ENCODE results near the gene WLS.

The WLS gene

DNA sequence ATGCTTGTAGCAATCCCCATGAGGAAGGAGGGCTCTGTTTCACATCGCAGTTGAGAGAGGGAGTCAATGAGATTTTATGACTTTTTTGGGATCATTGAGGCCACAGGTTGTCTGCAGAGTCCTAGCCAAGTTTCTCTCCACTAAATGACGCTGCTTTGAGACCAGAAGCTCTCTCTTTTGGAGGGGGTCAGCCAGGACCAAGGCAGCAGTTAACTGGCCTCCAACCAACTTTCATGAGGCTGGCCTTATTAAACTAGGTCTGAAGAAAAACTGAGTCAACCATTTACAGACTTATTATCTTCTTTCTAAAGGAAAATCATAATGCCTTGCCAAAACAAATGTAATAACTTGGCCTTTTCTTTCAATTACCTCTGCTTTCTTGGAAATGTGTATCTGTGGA, 8.6 kb downstream of the WLS start:
- no peak overlapping the region for H3K4me2 ChIP-seq (ENCODE audit: insufficient read depth, low read length, poor library complexity, severe bottlenecking)
- H3K36me3 ChIP-seq (replicated peaks in 1 of 2; ENCODE audit: control insufficient read depth in 2 of 2, insufficient read depth in 2 of 2, low read length in 2 of 2) = peaks cover 0 to 59% of the 10 kb centered on the region in 2 donors
- no CpG with 5 or more reads among the region's 2 CpGs for WGBS, 2 donors (ENCODE audit: extremely low coverage in 2 of 2, insufficient read length in 2 of 2, insufficient replicate concordance in 1 of 2)
- no peaks in the 10 kb centered on the region for H3K79me1 ChIP-seq (ENCODE audit: low read depth, low read length)
- H3K27me3 ChIP-seq (ENCODE audit: control insufficient read depth in 3 of 3, insufficient read depth in 3 of 3, low read depth in 1 of 3, low read length in 3 of 3) = peaks cover 0 to 22% (median 0%) of the 10 kb centered on the region in 3 experiments
- no peak overlapping the region for H2BK5ac ChIP-seq (ENCODE audit: low read length)
- H2BK120ac ChIP-seq (ENCODE audit: low read depth, low read length) = no peak overlapping the region
- no peak overlapping the region for H2BK12ac ChIP-seq (ENCODE audit: low read length)
- H3K14ac ChIP-seq (ENCODE audit: low read length) = no peak overlapping the region
- peaks cover 0 to 2% of the 10 kb centered on the region in 2 donors for H3K9me3 ChIP-seq (replicated peaks in 1 of 2; ENCODE audit: control insufficient read depth in 2 of 2, insufficient read depth in 1 of 2, low read depth in 1 of 2, low read length in 2 of 2)
- DNase-seq (ENCODE audit: low spot score) = no peak
- no peak overlapping the region for H3K27ac ChIP-seq (replicated peaks; ENCODE audit: low read length)
- no peak overlapping the region for H2BK15ac ChIP-seq (ENCODE audit: low read length)
- H3K18ac ChIP-seq (ENCODE audit: low read length) = no peak overlapping the region
- no peak overlapping the region for H3K23ac ChIP-seq (ENCODE audit: low read depth, low read length, poor library complexity)
- H4K8ac ChIP-seq (ENCODE audit: low read depth, low read length) = no peak overlapping the region
- H3K4me1 ChIP-seq (ENCODE audit: control insufficient read depth in 2 of 2, insufficient read depth in 1 of 2, low read depth in 1 of 2, low read length in 2 of 2) = peaks cover 0 to 6% of the 10 kb centered on the region in 2 donors
- no peak overlapping the region for H3K9ac ChIP-seq (ENCODE audit: low read depth, low read length, poor library complexity)
- H3K4ac ChIP-seq (ENCODE audit: low read length) = no peak overlapping the region
- H4K91ac ChIP-seq (ENCODE audit: low read depth, low read length, poor library complexity) = no peak overlapping the region
- H3K4me3 ChIP-seq (ENCODE audit: low read length in 2 of 2) = no peak overlapping the region
- H2AFZ ChIP-seq (ENCODE audit: low read length) = no peak overlapping the region
- no peak overlapping the region for H2AK5ac ChIP-seq (ENCODE audit: low read depth, low read length)

DNA sequence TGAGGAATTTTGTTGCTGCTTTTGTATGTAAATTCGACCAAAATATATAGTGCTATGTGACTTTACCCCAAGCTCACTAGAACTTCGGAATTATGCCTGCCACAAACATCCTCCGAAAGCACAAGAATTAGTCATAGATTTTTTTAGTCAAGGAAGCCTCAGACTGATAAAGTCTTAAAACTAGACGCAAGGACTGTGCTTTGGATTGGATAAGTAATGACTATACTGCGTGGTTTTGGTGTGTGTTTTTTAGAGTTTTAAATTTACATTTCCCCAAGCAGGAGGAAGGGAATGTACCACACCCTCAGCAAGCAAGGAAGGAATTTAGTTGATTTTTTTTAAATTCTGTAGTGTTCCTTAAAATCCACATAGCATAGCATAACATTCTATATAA, 10.3 kb downstream of the WLS start:
- WGBS, 2 donors (ENCODE audit: extremely low coverage in 2 of 2, insufficient read length in 2 of 2, insufficient replicate concordance in 1 of 2) = no CpG with 5 or more reads among the region's 5 CpGs
- no peak overlapping the region for H3K4me3 ChIP-seq (ENCODE audit: low read length in 2 of 2)

DNA sequence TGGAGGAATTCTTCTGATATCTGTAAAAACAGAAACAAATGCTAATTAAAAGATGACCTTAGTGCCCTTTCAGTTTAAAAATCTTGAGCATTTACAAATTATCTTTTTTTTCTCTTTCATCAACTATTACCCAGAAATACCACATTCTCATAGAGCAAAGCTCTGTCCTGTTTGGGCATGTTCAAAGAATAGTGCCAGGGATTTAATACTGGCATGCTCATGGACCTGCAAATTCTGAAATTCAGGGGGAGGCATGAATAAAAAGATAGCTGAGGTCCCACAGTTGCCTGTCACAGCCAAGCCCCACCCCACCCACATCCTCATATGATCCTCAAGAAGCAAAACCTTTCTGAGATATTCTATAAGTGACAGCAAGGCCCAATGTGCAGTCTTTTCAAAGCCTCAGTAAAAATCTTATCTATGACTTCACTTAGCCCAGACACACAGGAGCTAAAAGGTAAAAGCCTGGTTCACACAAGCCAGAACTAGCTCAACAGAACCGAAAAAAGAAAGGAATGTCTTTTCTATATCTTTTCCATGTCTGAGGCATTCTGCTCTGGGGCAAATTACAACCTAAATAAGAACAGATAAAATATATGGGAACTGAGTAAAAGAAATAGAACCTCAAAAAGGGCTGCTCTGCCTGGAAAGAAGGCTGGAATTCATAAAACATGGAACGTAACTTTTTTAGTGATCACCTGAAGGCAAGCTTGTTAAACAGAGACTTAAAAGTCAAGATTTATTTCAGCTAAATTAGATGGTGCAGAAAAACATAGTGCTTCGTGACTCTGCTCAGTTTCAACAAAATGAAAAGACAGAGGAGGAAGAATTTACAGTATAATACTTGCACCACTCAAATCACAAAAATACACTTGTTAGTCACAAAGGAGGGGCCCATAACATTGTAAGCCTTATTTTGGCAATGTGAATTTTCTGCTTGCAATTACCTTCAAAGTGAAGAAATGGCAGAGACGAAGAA, 11.0 kb downstream of the WLS start:
- Histone ChIP-seq H3K9ac (ENCODE audit: low read depth, low read length, poor library complexity) (no peak overlapping the region), H3K36me3 (replicated peaks in 1 of 2; ENCODE audit: control insufficient read depth in 2 of 2, insufficient read depth in 2 of 2, low read length in 2 of 2) (peaks cover 0 to 60% of the 10 kb centered on the region in 2 donors), H3K9me3 (replicated peaks in 1 of 2; ENCODE audit: control insufficient read depth in 2 of 2, insufficient read depth in 1 of 2, low read depth in 1 of 2, low read length in 2 of 2) (peaks cover 0 to 2% of the 10 kb centered on the region in 2 donors), H3K4me3 (ENCODE audit: low read length in 2 of 2) (no peak overlapping the region), H3K27ac (replicated peaks; ENCODE audit: low read length) (no peak overlapping the region), H3K14ac (ENCODE audit: low read length) (no peak overlapping the region), H2AK5ac (ENCODE audit: low read depth, low read length) (no peak overlapping the region), H2BK12ac (ENCODE audit: low read length) (no peak overlapping the region), H3K4me2 (ENCODE audit: insufficient read depth, low read length, poor library complexity, severe bottlenecking) (no peak overlapping the region), H3K4ac (ENCODE audit: low read length) (no peak overlapping the region), H3K79me1 (ENCODE audit: low read depth, low read length) (no peaks in the 10 kb centered on the region), H2BK120ac (ENCODE audit: low read depth, low read length) (no peak overlapping the region), H4K91ac (ENCODE audit: low read depth, low read length, poor library complexity) (no peak overlapping the region), H3K18ac (ENCODE audit: low read length) (no peak overlapping the region), H2AFZ (ENCODE audit: low read length) (no peak overlapping the region), H2BK5ac (ENCODE audit: low read length) (no peak overlapping the region), H3K4me1 (ENCODE audit: control insufficient read depth in 2 of 2, insufficient read depth in 1 of 2, low read depth in 1 of 2, low read length in 2 of 2) (peaks cover 10 to 15% of the 10 kb centered on the region in 2 donors), H3K23ac (ENCODE audit: low read depth, low read length, poor library complexity) (no peak overlapping the region), H4K8ac (ENCODE audit: low read depth, low read length) (no peak overlapping the region), H2BK15ac (ENCODE audit: low read length) (no peak overlapping the region), H3K27me3 (ENCODE audit: control insufficient read depth in 3 of 3, insufficient read depth in 3 of 3, low read depth in 1 of 3, low read length in 3 of 3) (peaks cover 0 to 24% (median 0%) of the 10 kb centered on the region in 3 experiments)
- no CpG with 5 or more reads among the region's 4 CpGs for WGBS, 2 donors (ENCODE audit: extremely low coverage in 2 of 2, insufficient read length in 2 of 2, insufficient replicate concordance in 1 of 2)
- DNase-seq (ENCODE audit: low spot score) = no peak

More for the DNA sequence above, 10.3 kb downstream of the WLS start:
- no peak overlapping the region for H3K4ac ChIP-seq (ENCODE audit: low read length)
- H4K8ac ChIP-seq (ENCODE audit: low read depth, low read length) = no peak overlapping the region
- no peak overlapping the region for H2AK5ac ChIP-seq (ENCODE audit: low read depth, low read length)
- no peak overlapping the region for H3K27ac ChIP-seq (replicated peaks; ENCODE audit: low read length)
- H3K18ac ChIP-seq (ENCODE audit: low read length) = no peak overlapping the region
- peaks cover 0 to 2% of the 10 kb centered on the region in 2 donors for H3K9me3 ChIP-seq (replicated peaks in 1 of 2; ENCODE audit: control insufficient read depth in 2 of 2, insufficient read depth in 1 of 2, low read depth in 1 of 2, low read length in 2 of 2)
- H3K23ac ChIP-seq (ENCODE audit: low read depth, low read length, poor library complexity) = no peak overlapping the region
- no peak overlapping the region for H2BK15ac ChIP-seq (ENCODE audit: low read length)
- H3K79me1 ChIP-seq (ENCODE audit: low read depth, low read length) = no peaks in the 10 kb centered on the region
- no peak overlapping the region for H2BK12ac ChIP-seq (ENCODE audit: low read length)
- H3K9ac ChIP-seq (ENCODE audit: low read depth, low read length, poor library complexity) = no peak overlapping the region
- H4K91ac ChIP-seq (ENCODE audit: low read depth, low read length, poor library complexity) = no peak overlapping the region
- H3K27me3 ChIP-seq (ENCODE audit: control insufficient read depth in 3 of 3, insufficient read depth in 3 of 3, low read depth in 1 of 3, low read length in 3 of 3) = peaks cover 0 to 22% (median 0%) of the 10 kb centered on the region in 3 experiments
- H3K14ac ChIP-seq (ENCODE audit: low read length) = no peak overlapping the region
- H2AFZ ChIP-seq (ENCODE audit: low read length) = no peak overlapping the region
- H3K4me1 ChIP-seq (ENCODE audit: control insufficient read depth in 2 of 2, insufficient read depth in 1 of 2, low read depth in 1 of 2, low read length in 2 of 2) = peaks cover 7 to 15% of the 10 kb centered on the region in 2 donors
- H3K36me3 ChIP-seq (replicated peaks in 1 of 2; ENCODE audit: control insufficient read depth in 2 of 2, insufficient read depth in 2 of 2, low read length in 2 of 2) = peaks cover 0 to 62% of the 10 kb centered on the region in 2 donors
- H3K4me2 ChIP-seq (ENCODE audit: insufficient read depth, low read length, poor library complexity, severe bottlenecking) = no peak overlapping the region
- H2BK120ac ChIP-seq (ENCODE audit: low read depth, low read length) = no peak overlapping the region
- H2BK5ac ChIP-seq (ENCODE audit: low read length) = no peak overlapping the region
- no peak for DNase-seq (ENCODE audit: low spot score)

DNA sequence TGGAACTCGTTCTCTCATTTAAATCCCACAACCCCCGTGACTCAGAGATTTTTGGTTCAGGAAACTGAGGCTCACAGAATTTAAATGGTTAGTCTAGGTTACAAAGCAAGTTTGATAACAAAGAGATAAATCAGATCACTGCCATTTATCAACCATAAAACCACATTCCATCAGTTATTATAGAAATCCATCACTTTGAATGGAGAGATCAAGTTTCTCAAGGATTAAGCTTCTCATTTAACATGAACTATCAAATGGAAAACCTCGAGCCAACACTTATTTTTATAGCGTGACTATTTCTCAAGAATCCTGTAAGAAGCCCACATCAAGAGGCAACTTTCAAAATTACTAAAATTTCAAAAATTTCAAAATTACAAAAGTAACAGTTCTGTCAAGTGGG, 11.9 kb downstream of the WLS start:
- Histone ChIP-seq H2AK5ac (ENCODE audit: low read depth, low read length) (no peak overlapping the region), H3K18ac (ENCODE audit: low read length) (no peak overlapping the region), H2BK12ac (ENCODE audit: low read length) (no peak overlapping the region), H2AFZ (ENCODE audit: low read length) (no peak overlapping the region), H3K9ac (ENCODE audit: low read depth, low read length, poor library complexity) (no peak overlapping the region), H3K4me1 (ENCODE audit: control insufficient read depth in 2 of 2, insufficient read depth in 1 of 2, low read depth in 1 of 2, low read length in 2 of 2) (peaks cover 10 to 15% of the 10 kb centered on the region in 2 donors), H3K4me3 (ENCODE audit: low read length in 2 of 2) (no peak overlapping the region), H3K14ac (ENCODE audit: low read length) (no peak overlapping the region), H3K36me3 (replicated peaks in 1 of 2; ENCODE audit: control insufficient read depth in 2 of 2, insufficient read depth in 2 of 2, low read length in 2 of 2) (peaks cover 0 to 60% of the 10 kb centered on the region in 2 donors), H3K27me3 (ENCODE audit: control insufficient read depth in 3 of 3, insufficient read depth in 3 of 3, low read depth in 1 of 3, low read length in 3 of 3) (peaks cover 0 to 28% (median 0%) of the 10 kb centered on the region in 3 experiments), H3K9me3 (replicated peaks in 1 of 2; ENCODE audit: control insufficient read depth in 2 of 2, insufficient read depth in 1 of 2, low read depth in 1 of 2, low read length in 2 of 2) (peaks cover 0 to 6% of the 10 kb centered on the region in 2 donors), H4K8ac (ENCODE audit: low read depth, low read length) (no peak overlapping the region), H2BK5ac (ENCODE audit: low read length) (no peak overlapping the region), H3K4ac (ENCODE audit: low read length) (no peak overlapping the region), H3K23ac (ENCODE audit: low read depth, low read length, poor library complexity) (no peak overlapping the region), H3K79me1 (ENCODE audit: low read depth, low read length) (no peaks in the 10 kb centered on the region), H3K27ac (replicated peaks; ENCODE audit: low read length) (no peak overlapping the region), H4K91ac (ENCODE audit: low read depth, low read length, poor library complexity) (no peak overlapping the region), H2BK15ac (ENCODE audit: low read length) (no peak overlapping the region), H2BK120ac (ENCODE audit: low read depth, low read length) (no peak overlapping the region), H3K4me2 (ENCODE audit: insufficient read depth, low read length, poor library complexity, severe bottlenecking) (no peak overlapping the region)
- DNase-seq (ENCODE audit: low spot score) = no peak
- no CpG with 5 or more reads among the region's 4 CpGs for WGBS, 2 donors (ENCODE audit: extremely low coverage in 2 of 2, insufficient read length in 2 of 2, insufficient replicate concordance in 1 of 2)
